ENCODE data around the gene RXYLT1. TPM values are rescaled to one million over a fixed set of nuclear protein-coding genes. Genes with fewer than 3 reads are reported as not detected.
"Not testable (repeated sequence)": the region's sequence is repeated elsewhere in the genome, so short reads cannot be mapped to it uniquely, and the experiment has no call there.

The RXYLT1 gene
- 21.0 and 21.5 TPM in 2 replicates for total RNA-seq (2012; rRNA removed)

- Histone ChIP-seq H3K4me2 (ENCODE audit: low read length) (peak within 1 kb of the TSS; percentile 77), H3K36me3 (ENCODE audit: insufficient read depth, low read length) (peaks cover 17% of the 10 kb centered on the region), H3K27me3 (ENCODE audit: control insufficient read depth, insufficient read depth, low read length) (peaks cover 3% of the 10 kb centered on the region), H3K9me3 (replicated peaks; ENCODE audit: low read length) (no peaks in the 10 kb centered on the region), H3K9ac (ENCODE audit: low read depth, low read length) (peak within 1 kb of the TSS; percentile 98), H3K4me1 (ENCODE audit: control insufficient read depth, insufficient read depth, low read length) (peaks cover 7% of the 10 kb centered on the region), H3K4me3 (ENCODE audit: low read length) (peak within 1 kb of the TSS; percentile 97)
These were observed at the start of gene RXYLT1 for GRCh38 chr12:63779498-63780481. Gene RXYLT1 (plus strand): TSS chr12:63779909. CDS start chr12:63779961, 52 bp downstream.

- H3K4me2 ChIP-seq (ENCODE audit: low read length); H3K9ac ChIP-seq (ENCODE audit: low read depth, low read length); H3K4me3 ChIP-seq (ENCODE audit: low read length); H3K9me3 ChIP-seq (replicated peaks; ENCODE audit: low read length); H3K27me3 ChIP-seq (ENCODE audit: control insufficient read depth, insufficient read depth, low read length); H3K4me1 ChIP-seq (ENCODE audit: control insufficient read depth, insufficient read depth, low read length); H3K36me3 ChIP-seq (ENCODE audit: insufficient read depth, low read length): not testable (repeated sequence)
These were observed 46.9 kb upstream of the RXYLT1 start for GRCh38 chr12:63732779-63733178.

- H3K9ac ChIP-seq (ENCODE audit: low read depth, low read length); H3K4me1 ChIP-seq (ENCODE audit: control insufficient read depth, insufficient read depth, low read length); H3K4me2 ChIP-seq (ENCODE audit: low read length); H3K36me3 ChIP-seq (ENCODE audit: insufficient read depth, low read length); H3K4me3 ChIP-seq (ENCODE audit: low read length); H3K27me3 ChIP-seq (ENCODE audit: control insufficient read depth, insufficient read depth, low read length); H3K9me3 ChIP-seq (replicated peaks; ENCODE audit: low read length): not testable (repeated sequence)
These were observed 46.1 kb upstream of the RXYLT1 start for GRCh38 chr12:63733585-63733984.

- not testable (repeated sequence) for H3K36me3 ChIP-seq (ENCODE audit: insufficient read depth, low read length); H3K9me3 ChIP-seq (replicated peaks; ENCODE audit: low read length); H3K4me2 ChIP-seq (ENCODE audit: low read length); H3K27me3 ChIP-seq (ENCODE audit: control insufficient read depth, insufficient read depth, low read length); H3K4me3 ChIP-seq (ENCODE audit: low read length); H3K9ac ChIP-seq (ENCODE audit: low read depth, low read length); H3K4me1 ChIP-seq (ENCODE audit: control insufficient read depth, insufficient read depth, low read length)
These were observed 39.2 kb upstream of the RXYLT1 start for GRCh38 chr12:63740551-63740950.

- H3K4me3 ChIP-seq (ENCODE audit: low read length); H3K4me2 ChIP-seq (ENCODE audit: low read length); H3K9ac ChIP-seq (ENCODE audit: low read depth, low read length); H3K27me3 ChIP-seq (ENCODE audit: control insufficient read depth, insufficient read depth, low read length); H3K9me3 ChIP-seq (replicated peaks; ENCODE audit: low read length); H3K4me1 ChIP-seq (ENCODE audit: control insufficient read depth, insufficient read depth, low read length); H3K36me3 ChIP-seq (ENCODE audit: insufficient read depth, low read length): not testable (repeated sequence)
These were observed 38.3 kb upstream of the RXYLT1 start for GRCh38 chr12:63741431-63741830.

GRCh38 chr12:63744110-63744509, 35.6 kb upstream of the RXYLT1 start:
- not testable (repeated sequence) for H3K4me1 ChIP-seq (ENCODE audit: control insufficient read depth, insufficient read depth, low read length); H3K4me3 ChIP-seq (ENCODE audit: low read length); H3K27me3 ChIP-seq (ENCODE audit: control insufficient read depth, insufficient read depth, low read length); H3K4me2 ChIP-seq (ENCODE audit: low read length); H3K9me3 ChIP-seq (replicated peaks; ENCODE audit: low read length); H3K9ac ChIP-seq (ENCODE audit: low read depth, low read length); H3K36me3 ChIP-seq (ENCODE audit: insufficient read depth, low read length)

- H3K4me1 ChIP-seq (ENCODE audit: control insufficient read depth, insufficient read depth, low read length); H3K27me3 ChIP-seq (ENCODE audit: control insufficient read depth, insufficient read depth, low read length); H3K4me2 ChIP-seq (ENCODE audit: low read length); H3K9ac ChIP-seq (ENCODE audit: low read depth, low read length); H3K36me3 ChIP-seq (ENCODE audit: insufficient read depth, low read length); H3K4me3 ChIP-seq (ENCODE audit: low read length); H3K9me3 ChIP-seq (replicated peaks; ENCODE audit: low read length): not testable (repeated sequence)
These were observed 33.2 kb upstream of the RXYLT1 start for GRCh38 chr12:63746470-63746869.

GRCh38 chr12:63747136-63747535, 32.6 kb upstream of the RXYLT1 start:
- H3K4me3 ChIP-seq (ENCODE audit: low read length); H3K27me3 ChIP-seq (ENCODE audit: control insufficient read depth, insufficient read depth, low read length); H3K9ac ChIP-seq (ENCODE audit: low read depth, low read length); H3K4me2 ChIP-seq (ENCODE audit: low read length); H3K36me3 ChIP-seq (ENCODE audit: insufficient read depth, low read length); H3K9me3 ChIP-seq (replicated peaks; ENCODE audit: low read length); H3K4me1 ChIP-seq (ENCODE audit: control insufficient read depth, insufficient read depth, low read length): not testable (repeated sequence)

GRCh38 chr12:63747553-63747952, 32.2 kb upstream of the RXYLT1 start:
- Histone ChIP-seq H3K9me3 (replicated peaks; ENCODE audit: low read length) (no peaks in the 10 kb centered on the region), H3K9ac (ENCODE audit: low read depth, low read length) (no peak overlapping the region), H3K4me1 (ENCODE audit: control insufficient read depth, insufficient read depth, low read length) (peaks cover 5% of the 10 kb centered on the region), H3K4me3 (ENCODE audit: low read length) (no peak overlapping the region), H3K4me2 (ENCODE audit: low read length) (no peak overlapping the region), H3K36me3 (ENCODE audit: insufficient read depth, low read length) (no peaks in the 10 kb centered on the region), H3K27me3 (ENCODE audit: control insufficient read depth, insufficient read depth, low read length) (no peaks in the 10 kb centered on the region)

GRCh38 chr12:63752283-63752682, 27.4 kb upstream of the RXYLT1 start:
- Histone ChIP-seq H3K27me3 (ENCODE audit: control insufficient read depth, insufficient read depth, low read length) (peaks cover 12% of the 10 kb centered on the region), H3K9ac (ENCODE audit: low read depth, low read length) (no peak overlapping the region), H3K36me3 (ENCODE audit: insufficient read depth, low read length) (no peaks in the 10 kb centered on the region), H3K9me3 (replicated peaks; ENCODE audit: low read length) (no peaks in the 10 kb centered on the region), H3K4me2 (ENCODE audit: low read length) (no peak overlapping the region), H3K4me1 (ENCODE audit: control insufficient read depth, insufficient read depth, low read length) (no peaks in the 10 kb centered on the region), H3K4me3 (ENCODE audit: low read length) (no peak overlapping the region)

GRCh38 chr12:63752841-63753240, 26.9 kb upstream of the RXYLT1 start:
- H3K36me3 ChIP-seq (ENCODE audit: insufficient read depth, low read length): no peaks in the 10 kb centered on the region
- no peak overlapping the region for H3K4me3 ChIP-seq (ENCODE audit: low read length)
- no peak overlapping the region for H3K9ac ChIP-seq (ENCODE audit: low read depth, low read length)
- no peaks in the 10 kb centered on the region for H3K4me1 ChIP-seq (ENCODE audit: control insufficient read depth, insufficient read depth, low read length)
- no peaks in the 10 kb centered on the region for H3K9me3 ChIP-seq (replicated peaks; ENCODE audit: low read length)
- H3K4me2 ChIP-seq (ENCODE audit: low read length): no peak overlapping the region
- peaks cover 15% of the 10 kb centered on the region for H3K27me3 ChIP-seq (ENCODE audit: control insufficient read depth, insufficient read depth, low read length)

- Histone ChIP-seq H3K9ac (ENCODE audit: low read depth, low read length) (no peak overlapping the region), H3K36me3 (ENCODE audit: insufficient read depth, low read length) (no peaks in the 10 kb centered on the region), H3K4me1 (ENCODE audit: control insufficient read depth, insufficient read depth, low read length) (no peaks in the 10 kb centered on the region), H3K9me3 (replicated peaks; ENCODE audit: low read length) (no peaks in the 10 kb centered on the region), H3K4me2 (ENCODE audit: low read length) (no peak overlapping the region), H3K4me3 (ENCODE audit: low read length) (no peak overlapping the region), H3K27me3 (ENCODE audit: control insufficient read depth, insufficient read depth, low read length) (peaks cover 17% of the 10 kb centered on the region)
These were observed 26.0 kb upstream of the RXYLT1 start for GRCh38 chr12:63753743-63754142.

All from skeletal muscle satellite cell (primary cell).